SK-N-SH treated with all-trans-retinoic acid at 6 μM for 48 hours (cell line): ENCODE results near the gene N4BP3.

Source experiments
- ARNTL ChIP-seq: fragments of 450-650 bp; formaldehyde crosslinking; IDR thresholded peaks from 2 replicates; pipeline ENCODE4 v1.5.0; 2020; ENCODE audit warnings: low read depth, mild to moderate bottlenecking, moderate library complexity, borderline replicate concordance
- CREB5 ChIP-seq: fragments of 250-450 bp; sonication (Bioruptor Pico); IDR thresholded peaks from 2 replicates; pipeline ENCODE4 v1.5.1; 2020; ENCODE audit warnings: low read depth, mild to moderate bottlenecking, moderate library complexity
- PATZ1 ChIP-seq: fragments of 250-450 bp; sonication (Bioruptor Pico); IDR thresholded peaks from 2 replicates; pipeline ENCODE4 v1.8.0; 2020; ENCODE audit warnings: mild to moderate bottlenecking, moderate library complexity, borderline replicate concordance
- SNAI2 ChIP-seq: fragments of 250-450 bp; sonication (Bioruptor Pico); IDR thresholded peaks from 2 replicates; pipeline ENCODE4 v1.5.0; 2020; ENCODE audit warnings: mild to moderate bottlenecking, moderate library complexity
- TOX ChIP-seq: fragments of 250-450 bp; sonication (Bioruptor Pico); IDR thresholded peaks from 2 replicates; pipeline ENCODE4 v1.8.0; 2021; ENCODE audit warnings: mild to moderate bottlenecking, moderate library complexity, borderline replicate concordance
- ZNF8 ChIP-seq: fragments of 450-650 bp; formaldehyde crosslinking; IDR thresholded peaks from 2 replicates; pipeline ENCODE4 v1.5.0; 2020; ENCODE audit warnings: mild to moderate bottlenecking, moderate library complexity

DNA sequence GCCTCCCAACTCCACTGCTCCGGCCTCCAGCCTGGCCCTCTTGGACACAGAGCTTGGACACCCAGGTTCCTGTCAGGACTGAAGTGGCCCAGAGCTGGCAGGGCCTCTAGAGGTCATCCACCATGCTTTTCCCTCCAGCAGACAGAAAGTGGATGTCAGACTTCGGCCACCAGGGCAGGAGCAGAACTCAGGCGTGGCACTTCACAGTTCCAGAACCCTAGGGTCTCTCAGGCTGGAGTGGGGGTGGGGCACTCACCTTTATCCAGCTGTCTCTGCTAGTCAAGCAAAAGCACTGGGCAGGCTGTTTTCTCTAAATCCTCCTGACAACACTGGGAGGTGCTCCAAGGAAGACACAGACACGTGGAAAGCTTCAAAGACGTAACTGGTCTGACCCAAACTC is 35.6 kb upstream of the N4BP3 start:
- TF ChIP-seq TOX (CRISPR knock-in tag) (no peak), CREB5 (no peak), ARNTL (no peak), ZNF8 (CRISPR knock-in tag) (no peak), PATZ1 (no peak), SNAI2 (CRISPR knock-in tag) (no peak)
